GM21529 (cell line): ENCODE measurements around the gene METRN.
"Not testable (repeated sequence)": the region's sequence is repeated elsewhere in the genome, so short reads cannot be mapped to it uniquely, and the experiment has no call there.

ENCODE experiments used
- ATAC-seq: cut with Tn5 transposase; IDR thresholded peaks from one replicate; pipeline ENCODE4 v1.9.1; 2021; ENCODE audit not compliant: unreplicated experiment

Gene METRN

GRCh38 chr16:708959-709358 lies 6.0 kb upstream of the METRN start:
- ATAC-seq = no peak

- no peak for ATAC-seq
Observed at GRCh38 chr16:709566-710499, 5.1 kb upstream of the METRN start.

GRCh38 chr16:710500-711075 lies 4.3 kb upstream of the METRN start:
- ATAC-seq = no peak

GRCh38 chr16:711084-711483 lies 3.8 kb upstream of the METRN start:
- no peak for ATAC-seq

- ATAC-seq = no peak
Observed at GRCh38 chr16:711548-712320, 3.2 kb upstream of the METRN start.

- not testable (repeated sequence) for ATAC-seq
Observed at GRCh38 chr16:712740-713250, 2.1 kb upstream of the METRN start.

- ATAC-seq = no peak
Observed at GRCh38 chr16:714079-714478, 839 bp upstream of the METRN start.

GRCh38 chr16:715477-716199 lies 720 bp downstream of the METRN start:
- ATAC-seq = no peak

GRCh38 chr16:716200-716568 lies 1.3 kb downstream of the METRN start:
- ATAC-seq = no peak

GRCh38 chr16:716768-717325 lies 1.9 kb downstream of the METRN start:
- no peak for ATAC-seq

- ATAC-seq = no peak
Observed at GRCh38 chr16:717450-718245, 2.7 kb downstream of the METRN start.

- ATAC-seq = no peak
Observed at GRCh38 chr16:718389-718788, 3.5 kb downstream of the METRN start.

GRCh38 chr16:718922-719321 lies 4.0 kb downstream of the METRN start:
- ATAC-seq = no peak

GRCh38 chr16:719815-720446 lies 5.0 kb downstream of the METRN start:
- ATAC-seq = no peak

- peak; percentile 16 for ATAC-seq
Observed at GRCh38 chr16:720447-720989, 5.6 kb downstream of the METRN start.

- peak; percentile 65 for ATAC-seq
Observed at GRCh38 chr16:720990-721764, 6.3 kb downstream of the METRN start, which contains the start of gene ANTKMT. ANTKMT (plus strand) TSS chr16:721146; CDS start chr16:721275, 129 bp downstream.

- no peak for ATAC-seq
Observed at GRCh38 chr16:721765-722540, 7.0 kb downstream of the METRN start.
